Lung (tissue), 12 donors: ENCODE results near the gene EPAS1. TPM values are rescaled to one million over a fixed set of nuclear protein-coding genes. Genes with fewer than 3 reads are reported as not detected.
A peak's percentile ranks its signal among the peaks of the same experiment; 100 is the strongest.

Experiments used
- ATAC-seq: fragments of 200-7000 bp; cut with Tn5 transposase; one replicate; pipeline ENCODE4 v1.9.1; 2020; ENCODE audit warnings: moderate number of reproducible peaks; ENCODE audit not compliant: insufficient read depth, low FRiP score
- DNase-seq, 3 donors: peaks; one replicate each; pipeline ENCODE4 v3.0.0-alpha.2; 2013 to 2017
- H3K27ac ChIP-seq, 2 donors: one replicate each; pipeline ENCODE4 v1.5.1; 2013; ENCODE audit warnings: mild to moderate bottlenecking in 2 of 2, moderate library complexity in 2 of 2, control low read depth in 1 of 2, inconsistent platforms in 1 of 2, low read depth in 1 of 2, low read length in 1 of 2
- H3K27me3 ChIP-seq, 3 donors: one replicate each; pipeline ENCODE4 v1.5.1; 2013; ENCODE audit warnings: low read length in 2 of 3; ENCODE audit not compliant: control insufficient read depth in 3 of 3, insufficient read depth in 3 of 3
- H3K36me3 ChIP-seq, 4 donors: one replicate each; pipeline ENCODE4 v1.5.1; 2013; ENCODE audit warnings: low read length in 4 of 4, mild to moderate bottlenecking in 1 of 4, moderate library complexity in 1 of 4; ENCODE audit not compliant: control insufficient read depth in 4 of 4, insufficient read depth in 4 of 4
- H3K4me1 ChIP-seq, 5 donors: one replicate each; pipeline ENCODE4 v1.5.1; 2013; ENCODE audit warnings: low read length in 5 of 5, mild to moderate bottlenecking in 2 of 5, moderate library complexity in 1 of 5; ENCODE audit not compliant: control insufficient read depth in 5 of 5, insufficient read depth in 5 of 5
- H3K4me3 ChIP-seq: one replicate; pipeline ENCODE4 v1.5.1; 2013; ENCODE audit warnings: mild to moderate bottlenecking, control low read depth, moderate library complexity
- H3K9ac ChIP-seq, 2 donors: one replicate each; pipeline ENCODE4 v1.5.1; 2013; ENCODE audit warnings: low read length in 2 of 2, control low read depth in 1 of 2; ENCODE audit not compliant: insufficient read depth in 1 of 2
- H3K9me3 ChIP-seq, 4 donors: one replicate each; pipeline ENCODE4 v1.5.1; 2013; ENCODE audit warnings: low read length in 3 of 4, mild to moderate bottlenecking in 1 of 4, moderate library complexity in 1 of 4; ENCODE audit not compliant: control insufficient read depth in 4 of 4, insufficient read depth in 3 of 4
- WGBS, 2 donors: extraction: QIAGEN DNeasy Blood & Tissue Kit; methylation state at CpG; one replicate each; pipeline ENCODE4 v1.1.7; 2013; 5-methylcytosine and 5-hydroxymethylcytosine counted together
- polyA plus RNA-seq, 2 donors: library from polyadenylated mRNA; stranded (reverse); fragments of 200-250 nt; gene quantifications; one replicate each; pipeline ENCODE4 v1.2.1, GENCODE V29; 2013
- total RNA-seq, 2 donors: library from RNA; depleted of rRNA in 1 of 2; stranded (reverse); fragments of >200 nt in 1 of 2; gene quantifications; one replicate each; pipeline ENCODE4 v1.2.1, GENCODE V29; 2014 to 2021
- TF ChIP-seq, protein P1 (sequence below): IDR thresholded peaks from 2 replicates; pipeline ENCODE4 v1.5.1; 2012; ENCODE audit warnings: mild to moderate bottlenecking; ENCODE audit errors: control extremely low read depth, extremely low read depth
- donor health status: control.
- donor health status: control.
- donor health status: Bipolar disorder and iron deficiency.
- donor health status: healthy.
- donor health status: DM: yes; HTN: yes; CAD: no.

EPAS1 gene
- total and polyA plus RNA-seq, 4 donors = 233 to 1,051 (median 381) TPM

DNA sequence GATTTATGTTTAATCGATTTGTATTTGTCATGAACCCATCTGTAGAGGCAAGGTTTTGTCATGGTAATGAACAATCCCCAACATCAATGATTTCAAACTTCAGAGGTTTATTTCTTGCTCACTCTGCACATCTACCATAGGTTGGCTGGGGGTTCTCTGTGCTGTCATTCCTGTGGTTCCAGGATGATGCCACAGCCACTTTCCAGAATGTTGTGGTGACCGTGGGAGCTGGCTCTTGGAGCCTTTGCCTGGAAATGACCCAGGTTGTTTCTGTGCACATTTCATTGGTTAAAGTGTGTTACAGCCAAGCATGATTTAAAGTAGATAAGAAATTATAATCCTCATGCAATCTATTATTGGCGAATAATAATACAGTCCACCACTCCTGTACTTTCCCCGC is 28.2 kb upstream of the EPAS1 start:
- Histone ChIP-seq H3K9ac (no peak overlapping the region), H3K36me3 (no peaks in the 10 kb centered on the region)
- WGBS, 2 donors = 89 to 92% methylated on average over 4 of the region's 4 CpGs

DNA sequence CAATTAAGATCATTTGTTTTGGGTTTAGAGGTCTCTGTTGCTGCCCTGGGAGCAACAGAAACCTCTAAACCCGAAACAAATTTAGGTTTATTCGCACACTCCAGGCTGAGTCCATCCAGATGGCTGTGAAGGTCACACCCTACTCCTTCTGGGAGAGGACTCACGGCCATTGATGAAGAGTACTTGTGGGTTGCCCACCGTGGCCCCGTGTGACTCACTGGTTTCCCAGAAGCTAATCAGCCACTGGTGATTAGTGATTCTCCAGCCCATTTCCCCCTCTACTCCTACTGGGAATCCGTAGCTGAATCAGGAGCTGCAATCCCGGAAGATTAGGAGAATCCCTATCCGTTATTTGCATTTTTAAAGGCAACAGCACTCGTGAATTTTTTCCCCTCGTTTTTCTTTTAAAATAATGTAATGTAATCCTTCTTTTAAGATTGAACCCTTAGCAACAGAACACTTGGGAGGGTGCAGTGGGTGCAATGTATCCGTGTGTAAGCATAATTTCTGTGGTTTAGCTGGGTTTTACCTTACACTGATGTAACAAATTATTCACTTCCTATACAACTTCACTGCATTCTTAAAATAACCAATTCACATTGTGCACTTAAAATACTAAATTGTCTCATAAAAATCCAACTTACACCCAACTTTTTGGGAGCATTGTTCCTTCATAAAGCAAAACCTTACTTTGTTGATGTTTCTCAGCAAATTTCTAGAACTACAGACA is 27.5 kb upstream of the EPAS1 start:
- 74 to 77% methylated on average over 11 of the region's 11 CpGs for WGBS, 2 donors
- Histone ChIP-seq H3K4me1 (peaks cover 5 to 17% (median 12%) of the 10 kb centered on the region in 5 donors), H3K27ac (peak overlapping the region in 1 of 2 donors; percentile 21), H3K36me3 (no peaks in the 10 kb centered on the region), H3K4me3 (no peak overlapping the region), H3K9me3 (no peaks in the 10 kb centered on the region), H3K27me3 (no peaks in the 10 kb centered on the region), H3K9ac (no peak overlapping the region)
- DNase-seq = no peak
- TF ChIP-seq, protein P1, sequence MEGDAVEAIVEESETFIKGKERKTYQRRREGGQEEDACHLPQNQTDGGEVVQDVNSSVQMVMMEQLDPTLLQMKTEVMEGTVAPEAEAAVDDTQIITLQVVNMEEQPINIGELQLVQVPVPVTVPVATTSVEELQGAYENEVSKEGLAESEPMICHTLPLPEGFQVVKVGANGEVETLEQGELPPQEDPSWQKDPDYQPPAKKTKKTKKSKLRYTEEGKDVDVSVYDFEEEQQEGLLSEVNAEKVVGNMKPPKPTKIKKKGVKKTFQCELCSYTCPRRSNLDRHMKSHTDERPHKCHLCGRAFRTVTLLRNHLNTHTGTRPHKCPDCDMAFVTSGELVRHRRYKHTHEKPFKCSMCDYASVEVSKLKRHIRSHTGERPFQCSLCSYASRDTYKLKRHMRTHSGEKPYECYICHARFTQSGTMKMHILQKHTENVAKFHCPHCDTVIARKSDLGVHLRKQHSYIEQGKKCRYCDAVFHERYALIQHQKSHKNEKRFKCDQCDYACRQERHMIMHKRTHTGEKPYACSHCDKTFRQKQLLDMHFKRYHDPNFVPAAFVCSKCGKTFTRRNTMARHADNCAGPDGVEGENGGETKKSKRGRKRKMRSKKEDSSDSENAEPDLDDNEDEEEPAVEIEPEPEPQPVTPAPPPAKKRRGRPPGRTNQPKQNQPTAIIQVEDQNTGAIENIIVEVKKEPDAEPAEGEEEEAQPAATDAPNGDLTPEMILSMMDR = no peak
- ATAC-seq = no peak

More for the DNA sequence above, 28.2 kb upstream of the EPAS1 start:
- H3K27ac ChIP-seq = peak overlapping the region in 1 of 2 donors; percentile 7
- DNase-seq = no peak
- peaks cover 5 to 13% (median 12%) of the 10 kb centered on the region in 5 donors for H3K4me1 ChIP-seq
- H3K27me3 ChIP-seq = no peaks in the 10 kb centered on the region
- ATAC-seq = no peak
- H3K4me3 ChIP-seq = no peak overlapping the region
- TF ChIP-seq, protein P1 = no peak
- H3K9me3 ChIP-seq = no peaks in the 10 kb centered on the region

DNA sequence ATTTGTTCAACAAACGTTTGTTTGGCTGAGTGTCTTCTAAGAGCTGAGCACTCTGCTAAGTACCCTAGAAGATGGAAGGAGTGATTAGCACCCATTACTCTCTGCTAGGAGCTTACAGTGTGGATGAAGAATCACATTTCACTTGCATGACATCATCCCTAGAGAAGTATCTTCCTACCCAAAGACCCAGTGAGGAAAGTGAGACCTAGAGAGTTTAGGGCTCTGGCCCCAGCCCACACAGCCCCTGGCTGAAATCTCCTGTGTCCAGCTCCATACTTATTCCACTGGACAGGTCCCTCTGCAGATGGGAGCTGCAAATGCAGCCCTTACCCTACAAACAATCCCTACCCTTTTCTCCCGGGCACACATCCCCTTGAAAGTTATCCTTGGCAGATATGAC is 26.8 kb upstream of the EPAS1 start:
- ATAC-seq (no peak), DNase-seq (no peak)
- Histone ChIP-seq H3K4me3 (no peak overlapping the region), H3K27me3 (no peaks in the 10 kb centered on the region), H3K9me3 (no peaks in the 10 kb centered on the region), H3K27ac (no peak overlapping the region), H3K9ac (no peak overlapping the region), H3K36me3 (no peaks in the 10 kb centered on the region), H3K4me1 (peaks cover 7 to 18% (median 13%) of the 10 kb centered on the region in 5 donors)
- TF ChIP-seq, protein P1 = no peak
- 51 to 54% methylated on average over 2 of the region's 2 CpGs for WGBS, 2 donors
